ENCODE measurements around the gene SCAF11. TPM values are rescaled to one million over a fixed set of nuclear protein-coding genes. Genes with fewer than 3 reads are reported as not detected.

Gene SCAF11
- total RNA-seq, 1 donor from 2014 or later: 152 TPM

GRCh38 chr12:45980540-45980939 is 9.8 kb downstream of the SCAF11 start:
- H4K20me1 ChIP-seq (ENCODE audit: low read depth): peaks cover 79% of the 10 kb centered on the region
- H3K9me3 Mint-ChIP-seq: peaks cover 13% of the 10 kb centered on the region
- H2AFZ ChIP-seq (replicated peaks): no peak overlapping the region
- no peaks in the 10 kb centered on the region for H3K4me1 Mint-ChIP-seq
- peaks cover 100% of the 10 kb centered on the region for H3K79me2 ChIP-seq (ENCODE audit: low read depth)
- H3K4me3 ChIP-seq: no peak overlapping the region
- peaks cover 4% of the 10 kb centered on the region for H3K4me1 ChIP-seq
- H3K36me3 ChIP-seq: no peaks in the 10 kb centered on the region
- H3K4me3 Mint-ChIP-seq: no peak overlapping the region
- H3K9ac ChIP-seq: no peak overlapping the region
- H3K27me3 Mint-ChIP-seq (ENCODE audit: insufficient read depth, low read depth): no peaks in the 10 kb centered on the region
- H3K27me3 ChIP-seq: no peaks in the 10 kb centered on the region
- no peak overlapping the region for H3K4me2 ChIP-seq
- no peak overlapping the region for H3K27ac ChIP-seq
- no peaks in the 10 kb centered on the region for H3K9me3 ChIP-seq (ENCODE audit: low read depth)
- H3F3A ChIP-seq (ENCODE audit: low read depth): no peaks in the 10 kb centered on the region
- H3K36me3 Mint-ChIP-seq: peaks cover 53% of the 10 kb centered on the region
- H3K27ac Mint-ChIP-seq: no peak overlapping the region
- TF ChIP-seq EZH2phosphoT487 (IDR thresholded peaks at IDR 0.05): no peak
- TF ChIP-seq EZH2 (IDR thresholded peaks at IDR 0.05): no peak
- TF ChIP-seq CTCF (IDR thresholded peaks at IDR 0.05): no peak
- DNase-seq (ENCODE audit: low spot score): no peak

GRCh38 chr12:45978108-45978507 is 12.3 kb downstream of the SCAF11 start:
- H3K79me2 ChIP-seq (ENCODE audit: low read depth): peaks cover 100% of the 10 kb centered on the region
- H4K20me1 ChIP-seq (ENCODE audit: low read depth): peaks cover 69% of the 10 kb centered on the region
- H2AFZ ChIP-seq (replicated peaks): no peak overlapping the region
- Mint-ChIP-seq H3K27ac (no peak overlapping the region), H3K4me3 (no peak overlapping the region), H3K27me3 (ENCODE audit: insufficient read depth, low read depth) (peaks cover 3% of the 10 kb centered on the region), H3K9me3 (peaks cover 26% of the 10 kb centered on the region), H3K36me3 (peaks cover 54% of the 10 kb centered on the region), H3K4me1 (no peaks in the 10 kb centered on the region)
- H3K27me3 ChIP-seq: no peaks in the 10 kb centered on the region
- H3K27ac ChIP-seq: no peak overlapping the region
- peaks cover 10% of the 10 kb centered on the region for H3K4me1 ChIP-seq
- H3K9ac ChIP-seq: no peak overlapping the region
- no peaks in the 10 kb centered on the region for H3K9me3 ChIP-seq (ENCODE audit: low read depth)
- no peaks in the 10 kb centered on the region for H3F3A ChIP-seq (ENCODE audit: low read depth)
- no peak overlapping the region for H3K4me2 ChIP-seq
- H3K4me3 ChIP-seq: no peak overlapping the region
- DNase-seq (ENCODE audit: low spot score): no peak
- no peak for TF ChIP-seq EZH2 (IDR thresholded peaks at IDR 0.05)
- TF ChIP-seq CTCF (IDR thresholded peaks at IDR 0.05): no peak
- TF ChIP-seq EZH2phosphoT487 (IDR thresholded peaks at IDR 0.05): no peak
- peaks cover 2% of the 10 kb centered on the region for H3K36me3 ChIP-seq

DNA sequence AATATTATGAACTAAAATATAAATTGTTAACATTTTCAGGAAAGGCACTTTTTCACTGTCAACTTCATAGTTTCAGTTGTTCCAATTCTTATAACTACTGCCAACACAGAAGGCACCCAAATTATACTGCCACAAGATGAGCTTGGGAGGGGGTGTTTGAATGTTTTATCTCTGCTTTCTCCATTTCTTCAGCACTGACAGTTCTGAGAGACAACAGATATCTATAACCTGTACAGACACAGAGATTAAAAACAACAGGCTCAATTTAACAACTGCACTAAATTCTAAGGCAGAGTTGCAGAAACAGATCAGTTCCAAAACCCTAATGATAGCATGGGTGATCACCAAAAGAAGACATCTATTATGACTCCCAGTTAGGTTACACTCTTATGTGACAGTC is 12.8 kb downstream of the SCAF11 start:
- Histone ChIP-seq H3K4me1 (peaks cover 10% of the 10 kb centered on the region), H3K79me2 (ENCODE audit: low read depth) (peaks cover 99% of the 10 kb centered on the region), H3K36me3 (peaks cover 3% of the 10 kb centered on the region), H4K20me1 (ENCODE audit: low read depth) (peaks cover 64% of the 10 kb centered on the region), H3K4me3 (no peak overlapping the region), H3K9me3 (ENCODE audit: low read depth) (no peaks in the 10 kb centered on the region), H3K4me2 (no peak overlapping the region), H3K9ac (no peak overlapping the region), H3K27ac (no peak overlapping the region), H2AFZ (replicated peaks) (no peak overlapping the region), H3K27me3 (no peaks in the 10 kb centered on the region), H3F3A (ENCODE audit: low read depth) (no peaks in the 10 kb centered on the region)
- Mint-ChIP-seq H3K4me1 (no peaks in the 10 kb centered on the region), H3K27me3 (ENCODE audit: insufficient read depth, low read depth) (peaks cover 3% of the 10 kb centered on the region), H3K36me3 (peaks cover 52% of the 10 kb centered on the region), H3K9me3 (peaks cover 25% of the 10 kb centered on the region), H3K27ac (no peak overlapping the region), H3K4me3 (no peak overlapping the region)
- no peak for DNase-seq (ENCODE audit: low spot score)
- TF ChIP-seq EZH2phosphoT487 (IDR thresholded peaks at IDR 0.05): no peak

DNA sequence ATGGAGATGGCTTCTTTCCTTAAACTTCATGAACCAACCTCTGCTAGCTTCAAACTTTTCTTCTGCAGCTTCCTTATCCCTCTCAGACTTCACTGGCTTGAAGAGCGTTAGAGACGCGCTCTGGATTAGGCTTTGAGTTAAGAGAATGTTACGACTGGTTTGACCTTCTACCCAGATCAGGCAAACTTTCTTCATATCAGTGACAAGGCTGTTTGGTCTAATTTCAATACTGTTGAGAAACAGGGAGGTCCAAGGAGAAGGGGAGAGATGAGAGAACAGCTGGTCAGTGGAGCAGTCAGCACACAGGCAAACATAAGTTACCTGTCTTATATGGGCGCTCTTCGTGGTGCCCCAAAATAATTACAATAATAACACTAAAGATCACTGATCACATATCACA is 14.9 kb downstream of the SCAF11 start:
- H4K20me1 ChIP-seq (ENCODE audit: low read depth): peaks cover 45% of the 10 kb centered on the region
- peaks cover 24% of the 10 kb centered on the region for H3K9me3 Mint-ChIP-seq
- DNase-seq (ENCODE audit: low spot score): no peak
- H3K36me3 ChIP-seq: peaks cover 3% of the 10 kb centered on the region
- no peak overlapping the region for H3K4me3 ChIP-seq
- H3K27me3 ChIP-seq: no peaks in the 10 kb centered on the region
- no peak overlapping the region for H3K4me2 ChIP-seq
- H3K4me1 ChIP-seq: peaks cover 10% of the 10 kb centered on the region
- H3K9ac ChIP-seq: no peak overlapping the region
- H2AFZ ChIP-seq (replicated peaks): no peak overlapping the region
- H3F3A ChIP-seq (ENCODE audit: low read depth): no peaks in the 10 kb centered on the region
- H3K4me3 Mint-ChIP-seq: no peak overlapping the region
- H3K27me3 Mint-ChIP-seq (ENCODE audit: insufficient read depth, low read depth): peaks cover 3% of the 10 kb centered on the region
- H3K36me3 Mint-ChIP-seq: peaks cover 57% of the 10 kb centered on the region
- TF ChIP-seq EZH2phosphoT487 (IDR thresholded peaks at IDR 0.05) (no peak), CTCF (IDR thresholded peaks at IDR 0.05) (no peak), EZH2 (IDR thresholded peaks at IDR 0.05) (no peak)
- peaks cover 99% of the 10 kb centered on the region for H3K79me2 ChIP-seq (ENCODE audit: low read depth)
- no peaks in the 10 kb centered on the region for H3K9me3 ChIP-seq (ENCODE audit: low read depth)
- no peaks in the 10 kb centered on the region for H3K4me1 Mint-ChIP-seq
- H3K27ac Mint-ChIP-seq: no peak overlapping the region
- no peak overlapping the region for H3K27ac ChIP-seq

All from neural progenitor cell (in vitro differentiated cells).